Stimulated activated CD4-positive, alpha-beta T cell treated with anti-CD3 and anti-CD28 coated beads, Interleukin-4, amount 100 ng/mL, for 24 hours (primary cell): ENCODE measurements around the gene CIC.

Source experiments
- DNase-seq: peaks from one replicate; pipeline ENCODE4 v3.0.0-alpha.2; 2020

CIC gene

DNA sequence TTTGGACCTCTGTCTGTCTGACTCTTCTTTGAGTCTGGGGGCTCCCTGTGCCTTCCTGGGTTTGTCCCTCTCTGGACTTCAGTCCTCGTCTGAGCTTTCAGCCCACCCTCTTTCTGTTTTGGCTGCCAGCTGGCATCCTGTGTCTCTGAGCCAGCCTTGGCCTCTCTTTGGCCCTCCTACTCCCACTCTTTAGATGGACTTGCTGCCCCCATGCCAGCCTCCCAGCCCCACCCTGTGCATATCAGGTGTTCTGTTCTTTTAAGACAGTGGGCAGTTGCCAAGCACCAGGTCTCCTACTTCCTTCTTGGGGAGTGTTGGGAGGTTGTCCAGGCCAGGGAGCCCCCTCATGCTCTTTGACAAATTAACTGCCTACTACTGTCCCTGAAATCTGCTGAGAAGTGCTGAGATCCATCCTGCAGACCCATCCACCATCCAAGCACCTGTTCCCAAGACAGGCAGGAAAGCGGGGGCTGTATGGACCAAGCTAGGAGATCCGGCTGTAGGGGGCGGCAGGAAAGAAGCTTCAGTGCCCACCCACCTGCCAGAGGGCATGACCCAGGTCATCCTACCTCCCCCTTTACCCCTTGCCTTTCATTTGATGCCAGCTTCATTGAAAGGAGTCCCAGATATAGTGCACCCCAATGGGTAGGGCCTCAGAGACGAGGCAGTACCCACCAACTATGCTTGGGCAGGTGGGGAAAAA lies 9.6 kb downstream of the CIC start:
- no peak for DNase-seq

DNA sequence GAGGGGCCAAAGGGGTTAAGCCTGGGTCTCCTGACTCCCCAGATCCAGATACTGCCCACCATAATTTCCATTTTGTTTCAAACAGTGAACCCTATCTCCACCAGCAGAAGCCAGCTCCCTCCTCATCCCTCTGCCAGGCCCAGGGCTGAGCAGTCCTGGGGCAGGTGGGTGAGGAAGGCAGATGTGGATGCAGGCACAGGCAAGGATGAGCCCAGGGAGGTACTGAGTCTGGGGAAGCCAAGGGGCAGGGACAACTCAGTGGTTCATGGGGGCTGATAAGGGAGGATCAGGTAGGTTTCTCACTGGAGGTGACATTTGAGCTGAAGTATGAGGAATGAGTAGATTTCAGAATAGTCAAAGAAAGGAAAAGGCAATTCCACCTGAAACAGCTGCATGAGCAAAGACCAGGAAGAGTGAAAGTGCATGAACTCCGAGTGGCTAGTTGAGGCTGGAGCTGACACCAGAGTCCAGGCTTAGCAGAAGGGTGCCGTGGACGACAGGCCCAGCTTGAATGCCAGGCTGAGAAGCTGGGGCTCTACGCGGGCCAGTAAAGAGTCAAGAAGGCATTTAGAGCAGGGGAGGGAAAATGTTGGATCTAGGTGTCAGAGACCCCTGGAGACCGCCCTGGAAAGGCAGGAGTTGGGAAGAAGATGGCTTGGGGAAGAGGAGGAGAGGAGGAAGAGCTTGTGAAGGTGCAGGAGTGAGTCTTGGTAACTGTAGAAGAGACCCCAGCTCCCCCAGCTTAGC lies 10.3 kb downstream of the CIC start:
- DNase-seq = no peak

DNA sequence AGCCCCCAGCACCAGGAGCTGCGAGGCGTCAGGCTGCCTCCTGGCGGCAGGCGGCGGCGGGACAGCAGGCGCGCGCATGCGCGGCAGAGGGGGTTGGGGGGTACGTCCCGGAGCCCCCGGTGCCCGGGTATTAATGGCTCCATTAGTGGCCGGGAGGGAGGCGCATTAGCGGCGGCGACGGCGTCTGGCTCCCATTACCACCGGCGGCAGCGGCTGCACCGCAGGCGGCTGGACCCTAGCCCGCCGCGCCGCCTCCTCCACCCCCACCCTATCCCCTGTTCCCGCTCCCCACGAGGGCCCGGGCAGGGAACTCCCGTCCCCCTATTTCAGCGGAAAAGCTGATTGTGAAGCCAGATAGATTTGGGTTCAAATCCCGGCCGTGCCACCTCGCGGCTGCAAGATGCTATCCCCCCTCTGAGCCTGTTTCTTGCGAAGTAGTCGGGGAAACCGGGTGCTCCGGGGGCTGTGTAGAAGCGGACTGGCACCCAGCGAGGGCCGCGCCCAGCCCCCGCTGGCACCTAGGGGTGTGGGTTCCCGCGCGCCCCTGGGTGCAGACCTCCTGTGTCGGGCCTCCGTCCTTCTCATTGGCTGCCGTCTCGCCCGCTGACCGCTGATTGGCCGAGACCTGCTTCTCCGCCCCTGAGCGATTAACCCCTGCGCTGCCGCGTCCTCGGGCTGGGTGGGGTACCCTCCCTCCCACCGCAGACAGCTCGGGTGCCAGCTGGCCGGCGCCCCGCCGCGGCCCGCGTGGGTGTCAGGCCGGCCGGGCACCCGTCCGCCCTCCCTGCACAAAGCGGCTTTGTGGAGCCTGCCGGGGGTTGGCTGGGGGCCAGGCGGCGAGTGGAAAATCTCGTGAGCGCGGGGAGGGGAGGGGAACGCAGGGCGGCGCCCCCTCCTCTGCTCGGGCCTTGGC lies 11.1 kb downstream of the CIC start:
- DNase-seq = peak; percentile 87

DNA sequence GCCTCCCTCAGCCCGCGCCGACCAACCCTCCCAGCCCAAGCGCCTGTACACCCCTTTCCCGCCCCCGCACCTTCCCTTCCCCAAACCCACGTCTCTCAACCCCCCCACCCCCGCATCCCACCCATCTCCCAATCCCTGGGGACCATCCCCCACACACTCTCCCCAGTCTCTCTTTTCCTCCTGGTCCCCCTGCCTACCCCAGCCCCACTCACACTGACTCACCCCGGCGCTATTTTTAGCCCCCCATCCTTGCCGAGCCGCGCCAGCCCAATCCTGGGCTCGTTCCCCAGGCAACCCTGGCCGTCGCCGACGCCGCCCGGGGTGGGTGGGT lies 11.7 kb downstream of the CIC start:
- peak; percentile 39 for DNase-seq

DNA sequence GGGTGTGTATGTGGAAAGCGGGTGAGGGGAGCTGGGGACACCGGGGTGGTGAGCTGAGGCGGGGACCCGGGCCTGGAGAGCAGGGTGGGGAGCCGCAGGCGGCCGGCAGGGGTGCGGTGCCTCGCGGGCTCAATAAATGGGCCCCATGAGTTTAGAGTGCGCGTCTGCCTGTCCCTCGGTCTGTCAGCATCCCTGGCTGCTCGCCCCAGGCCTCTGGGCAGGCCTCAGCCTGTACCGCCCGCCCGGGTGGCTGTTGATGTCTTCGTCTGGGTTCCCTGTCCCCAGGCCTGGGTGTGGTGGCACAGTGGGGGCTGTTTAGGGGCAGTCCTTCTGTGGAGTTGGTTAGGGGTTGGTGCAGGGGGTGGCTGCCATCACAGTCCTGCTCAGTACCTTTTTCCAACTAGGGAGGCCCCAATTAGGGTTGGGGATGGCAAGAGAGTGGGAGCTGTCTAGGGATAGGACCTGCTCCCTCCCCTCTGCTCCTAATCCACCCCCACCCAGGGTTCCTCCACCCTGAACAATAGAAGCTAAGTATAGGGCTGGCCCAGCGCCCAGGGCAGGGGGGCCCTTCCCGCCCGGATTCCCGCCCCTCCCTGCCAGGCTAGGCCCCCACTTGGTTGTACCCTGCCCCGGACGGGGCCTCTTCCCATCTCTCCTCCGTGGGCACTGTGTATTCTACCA lies 12.2 kb downstream of the CIC start:
- DNase-seq = no peak

DNA sequence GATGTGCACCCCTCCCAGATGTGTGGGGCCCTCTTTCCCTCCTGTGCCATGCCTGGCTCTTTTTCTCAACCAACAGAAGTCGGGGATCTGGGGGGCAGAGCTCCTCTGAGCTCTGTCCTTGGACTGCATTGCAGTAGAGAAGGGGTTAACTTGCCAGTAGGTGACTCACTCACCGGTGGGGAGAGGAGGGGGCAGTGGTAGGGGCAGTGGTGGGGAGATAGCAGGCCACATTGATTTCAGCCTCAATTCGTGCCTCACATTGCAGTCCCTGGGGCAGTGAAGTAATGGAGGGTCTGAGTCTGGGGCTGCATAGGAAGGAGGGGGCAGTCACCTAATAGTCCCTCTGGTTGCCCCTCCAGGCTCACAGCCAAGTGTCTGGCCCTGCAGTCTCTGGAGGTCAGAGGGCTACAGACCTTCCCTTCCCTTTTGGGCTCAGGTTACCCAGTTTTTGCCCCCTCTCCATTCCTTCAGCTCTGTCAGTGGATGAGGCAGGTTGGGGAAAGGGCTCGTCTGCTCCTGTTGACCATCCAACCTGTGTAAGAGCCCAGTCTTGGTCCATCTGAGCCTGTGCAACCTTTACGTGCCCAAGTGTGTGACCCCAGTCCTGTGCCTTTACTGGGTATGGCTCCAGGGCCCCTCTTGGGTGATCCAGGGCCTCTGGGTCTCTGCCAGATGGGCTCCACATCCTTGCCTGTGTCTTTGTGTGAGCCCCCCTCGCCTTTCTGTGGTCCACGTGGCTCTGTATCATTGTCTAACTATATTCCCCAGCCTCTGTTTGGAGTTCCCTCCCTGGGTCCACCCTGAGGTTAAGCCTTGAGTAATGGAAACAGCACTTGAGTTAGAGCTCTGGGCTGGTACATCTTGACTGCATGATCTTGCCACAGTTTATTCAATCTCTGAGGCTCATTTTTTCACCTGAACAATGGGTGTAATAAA lies 13.0 kb downstream of the CIC start:
- no peak for DNase-seq

DNA sequence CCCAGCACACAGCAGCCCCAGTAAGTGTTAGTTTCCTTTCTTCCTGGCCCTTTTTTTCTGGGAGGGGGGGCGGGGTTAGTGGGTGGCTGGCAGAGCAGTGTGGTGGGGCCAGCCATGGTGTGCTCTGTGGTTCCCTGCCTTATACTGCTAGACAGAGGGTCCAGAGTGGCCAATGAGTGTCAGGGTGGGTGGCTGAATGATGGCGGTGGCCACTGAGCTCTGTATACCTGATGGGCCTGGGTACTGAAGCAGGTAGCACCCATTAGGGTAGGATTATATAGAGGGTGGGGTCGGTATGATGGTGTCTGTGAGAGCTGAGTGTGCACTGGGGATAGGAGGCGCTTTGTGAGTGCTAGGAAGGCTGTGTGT lies 13.8 kb downstream of the CIC start:
- no peak for DNase-seq

DNA sequence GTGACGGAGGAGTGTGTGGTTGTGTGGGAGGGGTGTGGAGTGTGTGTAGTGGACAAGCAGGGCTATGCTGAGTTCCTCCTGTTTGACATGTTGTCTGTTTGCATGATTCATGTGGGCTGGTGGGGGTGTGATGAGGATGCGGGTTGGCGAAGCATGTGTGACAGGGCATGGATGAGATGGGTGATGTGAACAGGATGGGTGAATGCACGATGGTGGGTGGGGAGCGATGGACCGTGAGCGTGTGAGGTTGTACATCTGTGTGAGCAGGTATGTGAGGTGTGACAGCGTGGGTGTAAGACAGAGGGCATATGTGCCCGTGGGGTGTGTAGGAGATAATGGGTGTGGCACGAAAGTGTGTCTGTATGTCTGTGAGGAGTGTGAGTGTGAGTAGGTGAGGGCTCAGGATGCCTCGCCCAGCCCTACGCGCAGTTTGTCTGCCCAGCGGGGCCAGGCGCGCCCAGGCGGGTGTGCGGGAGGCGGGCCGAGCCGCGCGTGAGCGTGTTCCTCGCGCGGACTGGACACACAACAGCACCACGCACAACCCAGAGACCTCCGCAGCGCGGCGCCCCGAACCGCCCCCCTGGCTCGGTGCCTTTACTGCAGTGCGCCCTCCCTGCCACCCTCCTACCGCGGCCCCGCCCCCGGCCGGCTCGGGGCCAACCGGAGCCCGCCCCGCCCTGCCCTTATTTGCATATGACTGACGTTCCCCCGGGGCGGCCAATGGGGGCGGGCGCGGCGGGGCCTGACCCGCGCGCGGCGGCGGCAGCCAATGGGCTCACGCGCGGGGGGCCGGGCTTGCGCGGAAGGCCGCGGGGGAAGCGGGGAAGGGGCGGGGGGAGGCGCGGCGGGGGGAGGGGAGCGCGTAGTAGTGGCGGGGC lies 14.4 kb downstream of the CIC start:
- DNase-seq = peak; percentile 94

DNA sequence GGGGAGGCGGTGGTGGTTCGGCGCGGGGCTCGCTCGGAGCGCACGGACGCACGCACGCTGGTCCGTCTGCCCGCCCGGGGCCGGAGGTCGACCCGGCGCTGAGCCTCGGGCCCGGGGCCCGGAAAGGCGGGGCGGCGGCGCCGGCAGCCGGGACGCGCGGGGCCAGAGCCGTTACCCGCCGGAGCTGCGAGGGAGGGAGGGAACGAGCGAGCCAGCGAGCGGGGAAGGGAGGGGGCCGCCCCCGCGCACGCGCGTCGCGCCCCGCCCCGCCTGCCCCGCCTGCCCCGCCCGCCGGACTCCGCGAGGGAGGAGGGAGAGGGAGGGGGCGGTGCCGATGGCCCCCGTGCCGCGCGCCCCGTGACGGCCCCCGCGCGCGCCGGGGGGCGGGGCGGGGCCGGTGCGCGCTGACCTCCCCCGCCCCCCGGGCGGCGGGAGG lies 15.0 kb downstream of the CIC start:
- peak; percentile 76 for DNase-seq

DNA sequence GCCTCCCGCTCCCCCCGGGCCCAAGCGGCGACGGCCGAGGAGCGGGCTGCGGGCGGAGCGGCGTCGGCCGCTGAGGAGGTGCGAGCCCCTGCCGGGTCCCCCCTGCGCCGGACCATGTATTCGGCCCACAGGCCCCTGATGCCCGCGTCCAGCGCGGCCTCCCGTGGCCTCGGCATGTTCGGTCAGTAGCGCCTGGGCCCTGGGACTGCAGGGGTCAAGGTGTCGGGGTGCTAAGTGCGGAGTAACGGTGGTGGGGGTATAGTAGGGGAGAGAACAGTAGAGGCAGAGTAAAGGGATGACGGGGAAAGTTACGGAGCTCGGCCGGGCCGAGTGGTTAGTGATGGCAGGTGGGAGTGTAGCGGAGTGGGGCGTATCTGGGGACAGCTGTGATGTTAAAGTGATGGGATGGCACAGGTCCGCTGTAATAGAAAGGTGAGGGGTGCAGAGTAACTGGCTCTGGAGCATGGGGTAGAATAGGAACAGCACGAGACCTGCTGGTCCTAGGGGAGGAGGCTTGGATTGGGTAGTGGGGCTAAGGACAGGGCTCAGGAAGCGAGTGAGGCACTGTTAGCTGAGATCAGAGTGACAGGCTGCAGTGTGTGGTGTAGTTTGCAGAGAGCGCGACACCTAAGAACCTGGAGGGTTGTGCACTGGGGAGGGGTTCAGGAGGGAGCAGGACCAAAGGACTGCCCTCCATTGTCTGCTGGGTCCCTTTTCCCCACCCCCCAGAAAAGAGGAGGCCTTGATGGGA lies 15.7 kb downstream of the CIC start:
- DNase-seq = no peak

DNA sequence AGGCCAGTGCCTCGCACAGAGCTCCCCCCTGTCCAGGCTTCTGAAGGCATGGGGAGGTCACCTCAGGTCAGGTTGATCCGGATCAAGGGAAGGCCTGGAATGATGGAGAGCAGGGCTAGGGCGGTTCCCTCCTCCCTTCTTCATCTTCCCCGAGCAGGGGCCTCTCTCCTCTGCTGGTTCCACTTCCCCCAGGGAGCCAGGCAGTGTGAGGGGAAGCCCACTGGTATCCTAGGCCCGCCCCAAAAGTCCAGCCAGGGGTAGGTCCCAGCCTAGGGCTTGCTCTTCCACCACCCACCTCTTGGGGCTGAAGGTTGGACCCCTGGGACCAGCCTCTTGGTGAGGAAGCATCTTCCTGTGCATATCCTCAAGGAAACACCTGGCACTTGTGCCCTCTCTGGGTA lies 16.5 kb downstream of the CIC start:
- no peak for DNase-seq

DNA sequence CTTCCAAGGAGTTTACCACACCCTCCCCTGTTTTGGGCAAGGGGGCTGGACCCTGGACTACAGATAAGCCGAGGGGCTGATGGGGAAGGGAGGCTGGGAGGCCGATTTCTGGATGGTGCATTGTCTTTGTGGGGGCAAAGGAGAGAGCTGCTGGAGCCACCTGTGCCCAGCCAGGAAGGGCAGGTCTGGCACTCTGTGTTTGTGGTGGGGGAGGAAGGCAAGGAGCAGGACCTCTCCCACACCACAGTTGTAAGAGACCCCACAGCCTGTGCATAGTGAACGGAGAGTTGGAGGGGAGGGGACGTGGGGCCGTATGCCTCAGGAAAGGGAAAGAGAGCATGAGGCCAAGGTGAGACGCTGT lies 16.9 kb downstream of the CIC start:
- DNase-seq = no peak

DNA sequence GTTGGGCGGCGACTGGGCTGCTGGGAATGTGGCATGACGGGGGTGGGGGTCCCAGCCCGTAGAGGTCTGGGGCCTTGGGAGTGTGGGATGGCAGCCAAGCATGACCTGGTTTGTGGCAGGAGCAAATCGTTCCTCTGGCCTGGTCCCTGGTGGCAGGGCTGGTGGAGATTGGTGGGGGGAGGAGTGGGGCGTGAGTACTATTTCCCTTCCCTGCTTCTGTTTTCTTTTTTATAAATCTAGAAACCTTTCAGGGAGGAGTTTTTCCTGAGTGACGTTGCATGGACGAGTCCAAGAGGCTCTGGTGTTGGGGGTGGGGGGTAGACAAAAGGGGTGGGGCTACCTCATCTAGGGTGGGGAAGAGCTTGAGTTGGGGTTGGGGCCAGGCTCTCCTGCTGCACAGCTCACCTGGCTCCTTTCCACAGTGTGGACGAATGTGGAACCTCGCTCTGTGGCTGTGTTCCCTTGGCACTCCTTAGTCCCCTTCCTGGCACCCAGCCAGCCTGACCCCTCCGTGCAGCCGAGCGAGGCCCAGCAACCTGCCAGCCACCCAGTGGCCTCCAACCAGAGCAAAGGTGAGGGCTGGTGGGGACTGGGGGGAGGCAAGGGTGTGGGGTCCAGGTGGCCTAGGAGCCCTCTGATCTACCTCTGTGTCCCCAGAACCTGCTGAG lies 17.4 kb downstream of the CIC start:
- DNase-seq = no peak

DNA sequence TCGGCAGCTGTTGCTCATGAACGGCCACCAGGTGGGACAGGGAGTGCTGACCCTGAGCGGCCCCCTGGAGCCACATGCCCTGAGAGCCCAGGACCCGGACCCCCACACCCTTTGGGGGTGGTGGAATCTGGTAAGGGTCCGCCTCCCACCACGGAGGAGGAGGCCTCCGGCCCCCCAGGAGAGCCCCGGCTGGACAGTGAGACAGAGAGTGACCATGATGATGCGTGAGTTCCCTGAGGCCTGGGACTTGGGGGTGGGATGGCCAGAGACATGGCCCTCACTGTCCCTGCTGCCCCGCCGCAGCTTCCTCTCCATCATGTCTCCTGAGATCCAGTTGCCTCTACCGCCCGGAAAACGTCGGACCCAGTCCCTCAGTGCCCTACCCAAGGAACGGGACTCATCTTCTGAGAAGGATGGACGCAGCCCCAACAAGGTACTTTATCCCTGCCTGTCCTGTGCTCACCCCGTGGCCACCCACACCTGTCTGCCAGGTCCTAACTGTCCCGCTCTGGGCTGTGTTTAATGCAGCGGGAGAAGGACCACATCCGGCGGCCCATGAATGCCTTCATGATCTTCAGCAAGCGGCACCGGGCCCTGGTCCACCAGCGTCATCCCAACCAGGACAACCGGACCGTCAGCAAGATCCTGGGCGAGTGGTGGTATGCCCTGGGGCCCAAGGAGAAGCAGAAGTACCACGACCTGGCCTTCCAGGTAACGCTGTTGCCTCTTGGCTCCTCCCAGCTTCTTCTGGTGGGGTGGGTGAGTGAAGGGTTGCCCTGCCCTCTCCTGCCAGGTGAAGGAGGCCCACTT lies 18.2 kb downstream of the CIC start:
- DNase-seq = no peak

DNA sequence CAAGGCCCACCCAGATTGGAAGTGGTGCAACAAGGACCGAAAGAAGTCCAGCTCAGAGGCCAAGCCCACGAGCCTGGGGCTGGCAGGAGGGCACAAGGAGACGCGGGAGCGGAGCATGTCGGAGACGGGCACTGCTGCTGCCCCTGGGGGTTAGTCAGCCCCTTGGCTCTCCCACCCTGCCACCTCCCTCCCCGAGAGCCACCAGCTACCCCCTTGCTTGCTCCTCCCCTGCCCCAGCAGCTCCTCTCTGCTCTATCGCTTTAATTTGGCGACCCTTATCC lies 18.7 kb downstream of the CIC start:
- no peak for DNase-seq

DNA sequence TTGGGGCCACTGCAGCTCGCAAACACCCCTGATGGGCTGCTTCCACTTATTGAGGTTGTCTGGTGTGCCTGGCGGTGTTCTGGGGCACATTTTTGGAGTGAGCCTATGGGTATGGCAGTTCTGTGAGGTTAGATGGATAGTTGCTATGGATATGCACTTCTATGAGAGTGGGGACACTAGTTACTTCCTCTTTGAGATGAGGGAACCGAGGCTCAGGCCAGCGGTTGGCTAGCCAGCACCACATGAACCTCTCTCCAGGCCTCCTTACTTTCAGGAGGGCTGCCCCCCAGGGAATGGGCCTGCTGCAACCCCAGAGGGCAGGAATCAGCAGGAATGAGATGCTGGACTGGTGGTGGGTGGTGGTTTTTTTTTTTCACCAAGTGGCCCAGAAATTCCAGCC lies 19.3 kb downstream of the CIC start:
- DNase-seq = no peak

DNA sequence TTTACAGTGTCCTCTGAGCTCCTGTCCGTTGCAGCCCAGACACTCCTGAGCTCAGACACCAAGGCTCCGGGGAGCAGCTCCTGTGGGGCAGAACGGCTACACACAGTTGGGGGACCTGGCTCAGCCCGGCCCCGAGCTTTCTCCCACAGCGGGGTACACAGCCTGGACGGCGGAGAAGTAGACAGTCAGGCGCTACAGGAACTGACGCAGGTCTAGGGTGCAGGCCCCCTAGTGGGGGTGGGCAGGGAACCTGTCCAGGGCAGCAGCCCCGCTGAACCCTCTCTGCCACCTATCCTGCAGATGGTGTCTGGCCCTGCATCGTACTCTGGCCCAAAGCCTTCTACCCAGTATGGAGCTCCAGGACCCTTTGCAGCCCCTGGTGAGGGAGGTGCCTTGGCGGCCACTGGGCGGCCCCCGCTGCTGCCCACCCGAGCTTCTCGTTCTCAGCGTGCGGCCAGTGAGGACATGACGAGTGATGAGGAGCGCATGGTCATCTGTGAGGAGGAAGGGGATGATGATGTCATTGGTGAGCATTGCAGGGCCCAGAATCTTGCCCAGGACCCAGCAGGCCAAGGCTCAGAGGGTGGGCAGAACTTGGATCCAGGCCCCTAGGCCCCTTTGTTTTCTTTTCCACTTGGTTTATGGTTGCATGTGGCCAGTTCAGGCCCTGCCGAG lies 20.0 kb downstream of the CIC start:
- DNase-seq = no peak

DNA sequence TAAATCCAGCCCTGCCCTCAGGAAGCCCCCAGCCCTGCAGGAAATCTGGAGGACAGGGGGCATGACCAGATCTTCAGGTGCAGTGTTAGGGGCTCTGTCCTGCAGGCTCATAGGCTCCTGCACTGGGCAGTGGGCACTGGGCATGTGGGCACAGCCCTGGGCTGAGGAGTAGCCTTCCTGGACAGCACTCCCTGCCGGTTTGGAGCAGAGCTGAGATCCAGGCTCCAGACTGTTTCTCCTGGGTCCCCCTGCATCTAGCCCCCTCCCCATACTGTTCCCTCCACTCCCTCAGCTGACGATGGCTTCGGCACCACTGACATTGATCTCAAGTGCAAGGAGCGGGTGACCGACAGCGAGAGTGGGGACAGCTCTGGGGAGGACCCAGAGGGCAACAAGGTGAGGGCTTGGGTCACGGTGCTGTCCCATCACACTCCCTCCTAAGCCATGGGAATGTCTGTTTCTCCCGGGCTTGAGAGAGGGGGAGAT lies 20.5 kb downstream of the CIC start:
- DNase-seq = no peak
